Nephron (organoid): ENCODE data around the gene LRIT2.
"Not testable (repeated sequence)": the region's sequence is repeated elsewhere in the genome, so short reads cannot be mapped to it uniquely, and the experiment has no call there.

Experiments
- H3K27ac Mint-ChIP-seq, 3 experiments: 2 replicates each; pipeline ENCODE4 v1.8.0; 2020; ENCODE audit warnings: mixed read lengths in 3 of 3, mild to moderate bottlenecking in 2 of 3, moderate library complexity in 1 of 3
- H3K27me3 Mint-ChIP-seq: 2 replicates; pipeline ENCODE4 v1.8.0; 2021; ENCODE audit warnings: low read depth, mild to moderate bottlenecking, moderate library complexity, mixed read lengths
- H3K36me3 Mint-ChIP-seq: 2 replicates; pipeline ENCODE4 v1.8.0; 2020; ENCODE audit warnings: low read depth, mixed read lengths
- H3K4me1 Mint-ChIP-seq: 2 replicates; pipeline ENCODE4 v1.8.0; 2020; ENCODE audit warnings: mixed read lengths
- H3K4me3 Mint-ChIP-seq, 3 experiments: 2 replicates each; pipeline ENCODE4 v1.8.0; 2020; ENCODE audit warnings: mild to moderate bottlenecking in 3 of 3, mixed read lengths in 3 of 3, moderate library complexity in 2 of 3
- H3K9me3 Mint-ChIP-seq: 2 replicates; pipeline ENCODE4 v1.8.0; 2020; ENCODE audit warnings: mixed read lengths
- TF ChIP-seq, protein P1 (sequence below), 3 experiments: fragments of 200-600 bp; sonication (generic); IDR thresholded peaks; one replicate each; pipeline ENCODE4 v1.5.0; 2021; ENCODE audit warnings: antibody characterized with exemption in 3 of 3; ENCODE audit not compliant: unreplicated experiment in 3 of 3

Gene LRIT2

DNA sequence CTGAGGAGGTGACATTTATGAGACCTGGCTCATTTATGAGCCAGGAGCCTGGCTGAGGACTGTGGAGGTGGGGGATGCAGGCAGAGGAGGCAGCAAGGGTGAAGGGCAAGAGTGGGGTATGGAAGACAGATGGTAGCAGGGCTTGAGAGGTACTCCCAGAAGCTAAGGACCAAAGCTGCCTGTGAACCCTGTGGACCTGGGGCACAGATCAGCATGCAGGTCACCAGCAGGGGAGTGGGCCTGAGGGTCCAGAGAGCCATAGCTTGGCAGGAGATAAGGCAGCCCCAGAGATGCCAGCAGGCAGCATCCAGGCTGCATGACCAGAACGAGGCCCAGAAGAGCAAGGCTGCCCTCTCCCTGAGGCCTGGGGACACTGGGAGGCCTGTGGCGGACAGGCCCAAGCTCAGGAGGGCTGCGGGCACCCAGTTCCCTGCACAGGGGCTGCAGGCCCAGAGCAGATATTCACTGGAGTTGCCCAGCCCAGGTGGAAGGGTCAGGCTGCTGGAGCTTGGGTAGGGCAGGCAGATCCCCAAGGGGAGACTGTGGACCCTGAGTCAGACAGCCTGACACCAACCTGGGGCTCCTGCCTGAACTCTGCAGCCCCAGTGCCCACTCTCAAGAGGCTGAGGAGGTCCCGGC lies 48.4 kb downstream of the LRIT2 start:
- peaks cover 4% of the 10 kb centered on the region for H3K27me3 Mint-ChIP-seq
- TF ChIP-seq, protein P1, sequence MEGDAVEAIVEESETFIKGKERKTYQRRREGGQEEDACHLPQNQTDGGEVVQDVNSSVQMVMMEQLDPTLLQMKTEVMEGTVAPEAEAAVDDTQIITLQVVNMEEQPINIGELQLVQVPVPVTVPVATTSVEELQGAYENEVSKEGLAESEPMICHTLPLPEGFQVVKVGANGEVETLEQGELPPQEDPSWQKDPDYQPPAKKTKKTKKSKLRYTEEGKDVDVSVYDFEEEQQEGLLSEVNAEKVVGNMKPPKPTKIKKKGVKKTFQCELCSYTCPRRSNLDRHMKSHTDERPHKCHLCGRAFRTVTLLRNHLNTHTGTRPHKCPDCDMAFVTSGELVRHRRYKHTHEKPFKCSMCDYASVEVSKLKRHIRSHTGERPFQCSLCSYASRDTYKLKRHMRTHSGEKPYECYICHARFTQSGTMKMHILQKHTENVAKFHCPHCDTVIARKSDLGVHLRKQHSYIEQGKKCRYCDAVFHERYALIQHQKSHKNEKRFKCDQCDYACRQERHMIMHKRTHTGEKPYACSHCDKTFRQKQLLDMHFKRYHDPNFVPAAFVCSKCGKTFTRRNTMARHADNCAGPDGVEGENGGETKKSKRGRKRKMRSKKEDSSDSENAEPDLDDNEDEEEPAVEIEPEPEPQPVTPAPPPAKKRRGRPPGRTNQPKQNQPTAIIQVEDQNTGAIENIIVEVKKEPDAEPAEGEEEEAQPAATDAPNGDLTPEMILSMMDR (IDR thresholded peaks at IDR 0.05; ENCODE audit: unreplicated experiment in 3 of 3): no peak
- H3K36me3 Mint-ChIP-seq: no peaks in the 10 kb centered on the region
- H3K4me3 Mint-ChIP-seq: no peak overlapping the region
- H3K9me3 Mint-ChIP-seq: no peaks in the 10 kb centered on the region
- no peaks in the 10 kb centered on the region for H3K4me1 Mint-ChIP-seq
- H3K27ac Mint-ChIP-seq: peak overlapping the region in 1 of 3 experiments; percentile 18

DNA sequence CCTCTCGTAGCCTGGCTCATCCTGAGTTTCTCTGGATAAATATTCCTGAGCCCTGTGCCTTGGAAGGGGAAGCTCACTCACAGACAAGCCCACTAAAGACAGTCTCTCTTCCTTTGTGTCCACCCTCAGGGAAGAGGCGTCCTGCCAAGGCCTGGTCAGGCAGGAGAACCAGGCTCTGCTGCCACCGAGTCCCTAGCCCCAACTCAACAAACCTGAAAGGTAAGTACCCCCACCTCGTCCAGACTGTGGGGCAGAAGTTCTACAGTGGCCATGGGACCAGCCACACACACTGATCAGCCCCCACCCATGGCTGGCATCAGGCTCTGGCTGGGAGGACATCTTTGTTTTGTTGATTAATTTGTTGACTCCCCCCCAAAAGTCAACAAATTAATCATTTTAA lies 49.0 kb downstream of the LRIT2 start:
- H3K27me3 Mint-ChIP-seq: peaks cover 4% of the 10 kb centered on the region
- TF ChIP-seq, protein P1 (IDR thresholded peaks at IDR 0.05; ENCODE audit: unreplicated experiment in 3 of 3): no peak
- H3K9me3 Mint-ChIP-seq: no peaks in the 10 kb centered on the region
- no peaks in the 10 kb centered on the region for H3K4me1 Mint-ChIP-seq
- peak overlapping the region in 1 of 3 experiments; percentile 18 for H3K27ac Mint-ChIP-seq
- no peak overlapping the region for H3K4me3 Mint-ChIP-seq
- no peaks in the 10 kb centered on the region for H3K36me3 Mint-ChIP-seq

DNA sequence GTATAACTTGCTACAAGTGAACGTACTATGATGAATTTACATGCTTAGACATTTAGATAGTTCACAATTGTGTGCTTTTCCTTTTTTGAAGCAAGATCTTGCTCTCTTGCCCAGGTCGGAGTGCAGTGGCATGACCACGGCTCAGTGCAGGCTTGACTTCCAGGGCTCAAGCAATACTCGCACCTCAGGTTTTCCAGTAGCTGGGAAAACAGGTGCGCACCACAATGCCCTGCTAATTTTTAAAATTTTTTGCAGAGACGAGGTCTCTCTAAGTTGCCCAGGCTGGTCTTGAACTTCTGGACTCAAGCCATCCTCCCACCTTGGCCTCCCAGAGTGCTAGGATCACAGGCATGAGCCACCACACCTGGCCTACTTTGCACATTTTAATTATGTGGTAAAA lies 49.9 kb downstream of the LRIT2 start:
- Mint-ChIP-seq H3K36me3 (no peaks in the 10 kb centered on the region), H3K27ac (no peak overlapping the region), H3K9me3 (no peaks in the 10 kb centered on the region), H3K27me3 (peaks cover 4% of the 10 kb centered on the region), H3K4me3 (no peak overlapping the region), H3K4me1 (no peaks in the 10 kb centered on the region)
- TF ChIP-seq, protein P1 (IDR thresholded peaks at IDR 0.05; ENCODE audit: unreplicated experiment in 3 of 3): no peak

DNA sequence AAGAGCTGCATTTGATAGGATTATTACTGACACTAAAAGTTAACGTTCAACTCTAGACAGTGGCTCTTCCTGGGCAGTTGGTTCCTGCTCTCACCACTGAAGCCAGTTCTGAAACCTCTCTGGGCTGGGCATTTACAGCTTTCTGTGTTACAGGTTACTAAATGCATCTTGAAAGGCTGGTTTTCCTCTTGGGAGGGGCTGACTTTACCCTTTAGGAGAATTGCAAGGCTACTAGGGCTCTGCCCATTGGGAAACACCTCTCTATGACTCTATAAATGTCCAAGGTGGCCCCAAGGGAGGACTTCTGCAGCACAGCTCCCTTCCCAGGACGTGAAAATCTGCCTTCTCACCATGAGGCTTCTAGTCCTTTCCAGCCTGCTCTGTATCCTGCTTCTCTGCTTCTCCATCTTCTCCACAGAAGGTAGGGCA lies 51.8 kb downstream of the LRIT2 start, which contains the start of gene GPR15LG:
GPR15LG (plus strand) TSS at position 301 of the 429 bp plus-strand sequence; CDS start at position 352, 51 bp downstream.
- Mint-ChIP-seq H3K9me3 (no peaks in the 10 kb centered on the region), H3K4me1 (no peaks in the 10 kb centered on the region), H3K27ac (peak within 1 kb of the TSS in 2 of 3 experiments; percentile 93 to 95), H3K36me3 (no peaks in the 10 kb centered on the region), H3K27me3 (peaks cover 4% of the 10 kb centered on the region), H3K4me3 (no peak within 1 kb of the TSS)
- TF ChIP-seq, protein P1 (IDR thresholded peaks at IDR 0.05; ENCODE audit: unreplicated experiment in 3 of 3): no peak

DNA sequence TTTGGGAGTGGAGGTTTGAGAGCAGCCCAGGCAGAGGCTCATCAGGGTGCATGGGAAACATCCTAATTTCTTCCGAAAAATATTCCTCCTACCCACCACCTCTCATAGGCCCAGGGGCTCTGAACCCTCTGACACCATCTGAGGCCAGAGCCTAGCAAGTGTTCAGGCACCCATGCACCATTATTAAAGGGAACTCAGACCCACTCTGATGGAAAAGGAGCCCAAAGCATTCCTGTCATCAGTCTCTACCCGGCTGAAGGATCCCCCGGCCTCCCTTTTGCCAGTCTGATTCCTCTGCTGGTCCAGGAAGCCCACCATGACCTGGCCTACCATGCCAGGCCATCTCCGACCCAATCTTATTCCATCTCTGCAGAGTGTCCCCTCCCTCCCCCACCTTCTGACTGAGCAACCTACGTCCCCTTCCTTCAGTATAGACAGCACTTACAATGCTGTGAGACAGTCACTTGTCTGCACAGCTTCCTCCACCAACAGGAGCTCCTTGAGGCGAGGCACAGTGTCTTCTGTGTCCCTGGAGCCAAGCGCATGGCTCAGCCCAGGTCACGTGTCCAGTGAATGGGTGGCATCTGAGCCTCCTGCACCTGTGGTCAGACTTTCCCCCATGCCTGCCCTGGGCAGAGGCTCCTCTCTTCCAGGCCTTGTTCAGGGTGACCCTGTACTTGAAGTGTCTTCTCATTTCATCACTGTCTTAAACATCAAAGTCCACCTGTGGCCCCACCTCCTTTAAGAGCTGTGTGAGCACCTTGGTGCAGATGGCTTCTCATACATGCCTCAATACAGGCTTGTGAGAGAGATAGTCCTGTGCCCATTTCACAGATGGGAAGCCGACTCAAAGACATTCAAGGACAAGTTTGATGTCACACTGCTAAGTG lies 52.6 kb downstream of the LRIT2 start:
- H3K27me3 Mint-ChIP-seq: peaks cover 4% of the 10 kb centered on the region

DNA sequence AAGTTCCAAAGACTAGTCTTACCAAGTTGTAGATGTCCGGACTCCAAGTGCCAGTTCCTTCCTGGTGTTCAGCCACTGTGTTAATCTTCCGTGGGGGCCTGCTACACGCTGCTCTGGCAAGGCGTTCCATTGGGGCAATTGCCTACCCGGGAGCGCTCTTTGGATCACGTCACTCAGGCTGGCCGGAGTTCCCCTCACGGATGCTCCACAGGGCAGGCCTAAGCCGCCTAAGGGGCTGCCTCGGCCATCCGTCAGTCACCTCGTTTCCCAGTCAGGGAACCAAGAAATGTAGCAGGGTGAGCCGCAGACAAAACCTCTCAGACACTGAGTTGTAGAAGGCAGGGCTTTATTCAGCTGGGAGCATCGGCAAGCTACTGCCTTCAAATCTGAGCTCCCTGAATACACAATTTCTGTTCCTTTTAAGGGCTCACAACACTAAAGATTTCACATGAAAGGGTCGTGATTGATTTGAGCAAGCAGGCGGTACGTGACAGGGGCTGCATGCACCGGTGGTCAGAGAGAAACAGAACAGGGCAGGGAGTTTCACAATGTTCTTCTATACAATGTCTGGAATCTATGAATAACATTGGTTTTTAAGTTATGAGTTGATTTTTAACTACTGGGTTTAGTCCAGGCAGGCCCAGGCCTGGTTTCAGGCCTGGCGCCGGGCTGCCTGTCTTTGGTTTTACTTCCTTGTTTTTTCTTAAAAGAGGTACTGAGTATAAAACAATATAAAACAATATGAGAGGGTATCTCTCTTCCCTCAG lies 53.5 kb downstream of the LRIT2 start:
- peak overlapping the region in 2 of 3 experiments; percentile 7 to 28 for H3K4me3 Mint-ChIP-seq

More for the DNA sequence above, 52.6 kb downstream of the LRIT2 start:
- H3K4me3 Mint-ChIP-seq: no peak overlapping the region
- TF ChIP-seq, protein P1 (IDR thresholded peaks at IDR 0.05; ENCODE audit: unreplicated experiment in 3 of 3): no peak
- H3K4me1 Mint-ChIP-seq: no peaks in the 10 kb centered on the region
- H3K36me3 Mint-ChIP-seq: no peaks in the 10 kb centered on the region
- H3K27ac Mint-ChIP-seq: peak overlapping the region; percentile 85 to 95 (median 93)
- peaks cover 2% of the 10 kb centered on the region for H3K9me3 Mint-ChIP-seq

DNA sequence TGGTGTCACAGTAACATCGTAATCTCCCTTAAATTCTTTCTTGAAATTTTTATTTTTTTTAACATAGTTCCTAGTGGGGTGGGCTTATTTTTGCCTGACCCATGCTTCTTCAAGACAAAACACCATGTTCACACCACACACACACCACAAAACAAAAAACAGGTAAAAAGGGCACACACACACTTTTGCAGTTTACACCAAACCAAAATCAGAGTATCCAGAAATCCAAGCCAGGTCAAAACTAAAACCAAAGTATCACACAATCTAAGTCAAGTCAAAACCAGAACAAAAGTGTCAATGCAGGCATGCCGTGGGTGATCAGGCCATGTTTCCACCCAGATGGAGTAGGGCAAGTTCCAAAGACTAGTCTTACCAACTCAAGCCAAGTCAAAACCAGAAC lies 54.1 kb downstream of the LRIT2 start:
- not testable (repeated sequence) for H3K9me3 Mint-ChIP-seq, H3K4me1 Mint-ChIP-seq, H3K27me3 Mint-ChIP-seq, H3K36me3 Mint-ChIP-seq
- peak overlapping the region; percentile 33 to 95 (median 85) for H3K27ac Mint-ChIP-seq
- peak overlapping the region in 2 of 3 experiments; percentile 4 to 38 for H3K4me3 Mint-ChIP-seq

More for the DNA sequence above, 53.5 kb downstream of the LRIT2 start:
- H3K9me3 Mint-ChIP-seq, H3K4me1 Mint-ChIP-seq, H3K27me3 Mint-ChIP-seq, H3K36me3 Mint-ChIP-seq: not testable (repeated sequence)
- peak overlapping the region; percentile 85 to 95 (median 93) for H3K27ac Mint-ChIP-seq
